Upper lobe of left lung (tissue), 4 donors: ENCODE data around the gene HYCC1.

ENCODE experiments used
- CTCF ChIP-seq, 6 experiments: fragments of 450-650 bp in 4 of 6; fragments of 200-600 bp in 2 of 6; sonication (generic) in 2 of 6; IDR thresholded peaks; one replicate each; pipeline ENCODE4 v1.5.1; 2016 to 2019; ENCODE audit warnings: antibody characterized with exemption in 6 of 6
- POLR2A ChIP-seq, 4 donors: fragments of 450-650 bp; IDR thresholded peaks; one replicate each; pipeline ENCODE4 v1.5.1; 2016 to 2017; ENCODE audit warnings: antibody characterized with exemption in 4 of 4, mild to moderate bottlenecking in 2 of 4

DNA sequence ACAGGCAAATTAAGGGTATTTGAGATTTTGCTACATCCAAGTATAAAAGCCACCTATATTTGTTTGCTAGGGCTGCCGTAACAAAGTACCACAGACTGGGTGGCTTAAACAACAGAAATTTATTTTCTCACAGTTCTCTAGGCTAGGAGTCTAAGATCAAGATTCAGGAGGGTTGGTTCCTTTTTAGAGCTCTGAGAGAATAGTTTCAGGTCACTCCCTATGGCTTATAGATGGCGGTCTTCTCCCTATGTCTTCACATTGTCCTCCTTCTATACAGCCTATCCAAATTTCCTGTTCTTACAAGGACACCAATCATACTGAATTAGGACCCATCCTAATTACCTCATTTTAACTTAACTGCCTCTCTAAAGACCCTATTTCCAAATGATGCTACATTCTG lies 11.2 kb downstream of the HYCC1 start:
- TF ChIP-seq CTCF (IDR thresholded peaks at IDR 0.05) (no peak), POLR2A (IDR thresholded peaks at IDR 0.05) (no peak)
